Measurements from ENCODE around the gene SRMS.

The SRMS gene

DNA sequence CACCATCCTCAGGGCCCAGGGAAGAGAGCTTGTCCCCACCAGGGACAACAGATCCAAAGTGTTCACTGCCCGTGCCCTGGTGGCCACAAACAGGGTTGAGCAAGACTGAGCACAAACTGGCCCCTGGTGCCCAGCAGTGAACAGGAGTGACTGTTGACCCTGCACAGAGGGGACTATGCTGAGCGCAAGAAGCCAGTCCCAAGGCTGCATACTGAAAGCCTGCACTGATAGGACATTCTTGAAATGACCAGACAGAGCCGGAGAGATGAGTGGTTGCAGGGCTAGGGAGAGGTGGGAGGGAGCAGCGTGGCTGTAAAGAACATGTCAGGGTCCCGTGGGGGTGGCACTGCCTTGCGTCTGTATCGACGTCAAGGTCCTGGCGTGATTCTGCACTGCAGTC is 3.5 kb upstream of the SRMS start:
- DNase-seq, result no peak

DNA sequence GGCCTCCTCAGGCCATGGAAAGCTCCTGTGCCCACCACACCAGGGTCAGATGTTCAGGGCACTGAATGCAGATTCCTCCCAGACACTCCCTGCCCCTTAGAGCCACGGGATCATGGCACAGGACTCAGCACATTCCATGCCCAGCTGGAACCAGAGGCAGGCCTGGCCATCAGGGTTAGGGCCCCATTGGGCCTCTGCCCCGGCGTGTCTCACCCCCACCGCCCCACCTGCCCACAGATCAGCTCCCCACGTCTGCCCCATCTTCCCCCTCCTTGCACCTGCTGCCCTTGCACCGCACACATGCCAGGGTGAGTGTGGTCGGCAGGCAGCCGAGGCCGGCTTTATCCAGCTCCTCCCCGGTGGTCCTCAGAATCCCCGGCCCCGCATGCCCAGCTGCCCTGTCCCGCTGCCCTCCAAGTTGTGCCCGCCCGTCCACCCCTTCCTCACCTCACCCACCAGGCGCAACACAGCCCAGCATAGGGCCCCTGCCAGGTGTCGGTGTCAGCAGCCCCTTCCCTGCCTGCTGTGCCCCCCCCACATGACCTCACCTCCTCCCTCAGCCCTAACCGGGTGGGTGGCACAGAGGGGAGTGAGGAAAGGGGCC is 2.2 kb upstream of the SRMS start:
- no peak for DNase-seq

DNA sequence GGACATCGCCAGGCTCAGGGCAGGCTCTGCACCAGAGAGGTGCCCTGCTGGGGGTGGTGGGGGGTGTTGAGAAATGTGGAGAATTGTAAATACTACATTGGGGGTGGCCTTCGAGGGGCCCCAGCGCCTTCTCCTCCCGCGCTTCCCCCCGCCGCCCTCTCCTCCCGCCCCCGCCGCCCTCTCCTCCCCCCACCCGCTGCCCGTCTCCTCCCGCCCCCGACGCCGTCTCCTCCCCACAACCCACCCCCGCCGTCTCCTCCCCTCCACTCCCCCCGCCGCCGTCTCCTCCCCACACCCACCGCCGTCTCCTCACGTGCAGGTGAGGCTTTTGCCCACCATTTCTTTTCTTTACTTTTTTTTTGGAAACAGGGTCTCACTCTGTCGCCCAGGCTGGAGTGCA is 1.5 kb upstream of the SRMS start:
- DNase-seq, result no peak

DNA sequence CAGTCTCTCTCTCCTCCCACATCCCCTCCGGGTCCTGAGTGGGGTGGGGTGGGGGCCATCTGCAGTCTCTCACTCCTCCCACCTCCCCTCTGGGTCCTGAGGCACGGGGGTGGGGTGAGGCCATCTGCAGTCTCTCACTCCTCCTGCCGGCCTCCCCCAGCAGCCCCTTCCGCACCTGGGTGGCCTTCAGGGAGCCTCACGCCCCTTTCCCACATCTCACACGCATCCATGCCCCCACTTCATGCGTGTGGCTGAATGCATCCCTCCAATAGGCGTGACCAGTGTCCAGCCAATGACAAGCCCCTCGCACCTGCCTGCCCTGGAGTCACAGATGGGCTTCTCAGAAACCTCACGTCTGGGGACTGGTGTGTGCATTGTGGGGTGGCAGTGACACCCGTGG is 993 bp upstream of the SRMS start:
- no peak for DNase-seq

DNA sequence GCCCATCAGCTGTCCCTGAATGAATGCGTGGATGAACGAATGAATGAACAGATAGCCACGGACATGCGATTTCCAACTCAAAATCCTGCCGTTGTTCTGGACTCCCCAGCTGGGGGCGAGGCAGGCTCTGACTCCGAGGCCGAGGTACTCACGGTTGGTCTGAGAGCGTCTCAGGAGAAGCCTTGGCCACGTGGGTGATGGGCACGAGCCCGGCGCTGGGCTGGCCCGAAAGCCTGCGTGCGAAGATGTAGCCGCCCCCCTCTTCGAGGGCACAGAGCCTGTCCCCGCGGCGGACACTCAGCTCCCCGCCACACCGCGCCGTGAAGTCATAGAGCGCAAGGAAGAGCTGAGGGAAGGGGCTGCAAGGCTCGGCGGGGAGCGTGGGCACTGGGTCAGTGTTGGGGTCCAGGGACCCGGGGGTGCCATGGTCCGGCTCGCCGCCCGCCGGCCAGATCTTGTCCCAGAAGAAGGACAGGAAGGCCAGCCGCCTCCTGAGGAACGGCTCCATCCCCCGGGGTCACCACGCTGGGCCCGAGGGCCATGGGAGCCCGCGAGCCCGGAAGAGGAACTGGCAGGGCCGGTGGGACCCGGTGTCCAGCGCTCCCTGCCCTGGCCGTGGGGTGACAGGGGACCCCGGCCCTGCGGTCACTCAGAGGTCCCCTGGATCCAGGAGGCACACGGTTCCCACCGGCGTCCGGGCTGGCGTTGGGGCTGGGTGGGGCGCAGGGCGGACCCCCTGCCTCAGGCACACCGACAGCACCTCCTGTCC is 409 bp downstream of the SRMS start:
- no peak for DNase-seq

DNA sequence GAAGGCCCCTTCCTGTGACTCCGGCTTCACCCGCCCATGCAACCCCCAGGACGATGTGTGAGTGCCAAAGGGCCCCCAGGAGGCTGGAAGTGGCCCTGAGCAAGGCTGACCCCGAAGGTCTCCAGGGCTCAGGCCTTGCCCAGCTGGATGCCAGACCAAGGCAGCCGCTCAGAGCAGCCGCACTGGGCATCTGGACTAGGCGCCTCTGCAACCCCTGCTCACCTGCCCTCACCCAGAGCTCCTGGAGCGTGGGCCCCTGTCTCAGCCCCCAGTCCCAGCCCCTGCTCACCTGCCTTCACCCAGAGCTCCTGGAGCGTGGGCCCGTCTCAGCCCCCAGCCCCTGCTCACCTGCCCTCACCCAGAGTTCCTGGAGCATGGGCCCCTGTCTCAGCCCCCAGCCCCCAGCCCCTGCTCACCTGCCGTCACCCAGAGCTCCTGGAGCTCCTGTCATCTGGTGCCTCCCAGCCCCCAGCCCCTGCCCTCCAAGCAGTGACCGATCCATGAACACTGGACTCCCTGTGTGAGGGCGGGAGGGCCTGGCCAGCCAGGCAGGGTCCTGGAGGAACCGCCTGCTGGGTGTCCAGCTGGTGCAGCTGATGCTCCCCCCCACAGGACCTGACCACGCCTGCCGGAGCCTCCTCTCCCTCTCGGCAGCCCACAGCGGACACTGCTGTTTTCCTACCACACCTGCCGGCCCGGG is 1.1 kb downstream of the SRMS start:
- no peak for DNase-seq

DNA sequence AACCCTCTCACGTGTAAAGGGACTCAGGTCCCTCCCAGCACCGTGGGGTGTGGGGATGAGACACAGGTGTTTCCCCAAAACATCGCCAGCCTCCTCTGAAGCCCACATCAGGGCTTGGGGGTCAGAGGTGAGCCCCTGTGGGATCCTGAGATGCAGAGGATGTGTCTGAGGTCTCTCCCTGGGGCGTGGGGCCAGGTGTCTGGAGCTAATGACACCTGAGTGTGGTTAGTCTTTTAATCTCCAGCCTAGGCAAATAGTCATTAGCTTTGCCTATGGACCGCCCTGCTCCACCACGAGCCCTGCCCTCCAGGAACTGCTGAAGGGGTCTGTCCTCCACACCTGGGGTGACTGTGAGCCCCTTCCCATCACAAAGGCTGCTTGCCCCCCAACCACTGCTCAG is 1.7 kb downstream of the SRMS start:
- DNase-seq, result no peak

DNA sequence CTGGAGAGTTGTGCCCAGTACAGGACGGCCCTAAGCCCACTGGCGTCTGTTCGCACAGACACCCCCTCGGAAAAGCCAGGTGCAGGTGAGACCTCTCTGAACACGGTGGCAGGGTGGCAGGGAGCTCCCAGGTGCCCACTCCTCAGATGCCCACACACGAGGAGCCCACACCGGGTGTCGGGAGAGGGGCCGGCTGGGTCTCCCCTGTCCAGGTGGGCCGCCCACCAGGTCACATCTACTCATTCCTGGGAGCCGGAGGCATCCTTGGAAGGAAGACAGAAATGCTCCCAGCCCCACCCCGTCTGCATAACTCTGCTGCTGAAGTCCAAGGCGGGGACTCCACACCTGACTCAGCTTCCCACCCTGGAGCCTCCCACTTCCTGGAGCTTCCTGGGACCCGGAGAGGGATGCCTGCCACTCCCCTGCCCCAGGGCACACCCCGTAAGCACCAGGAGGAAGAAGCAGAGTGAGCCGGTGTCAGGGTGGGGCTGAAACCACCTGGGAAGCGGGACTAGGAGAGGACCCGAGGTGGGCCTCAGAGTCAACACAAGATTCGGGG is 2.5 kb downstream of the SRMS start:
- no peak for DNase-seq

DNA sequence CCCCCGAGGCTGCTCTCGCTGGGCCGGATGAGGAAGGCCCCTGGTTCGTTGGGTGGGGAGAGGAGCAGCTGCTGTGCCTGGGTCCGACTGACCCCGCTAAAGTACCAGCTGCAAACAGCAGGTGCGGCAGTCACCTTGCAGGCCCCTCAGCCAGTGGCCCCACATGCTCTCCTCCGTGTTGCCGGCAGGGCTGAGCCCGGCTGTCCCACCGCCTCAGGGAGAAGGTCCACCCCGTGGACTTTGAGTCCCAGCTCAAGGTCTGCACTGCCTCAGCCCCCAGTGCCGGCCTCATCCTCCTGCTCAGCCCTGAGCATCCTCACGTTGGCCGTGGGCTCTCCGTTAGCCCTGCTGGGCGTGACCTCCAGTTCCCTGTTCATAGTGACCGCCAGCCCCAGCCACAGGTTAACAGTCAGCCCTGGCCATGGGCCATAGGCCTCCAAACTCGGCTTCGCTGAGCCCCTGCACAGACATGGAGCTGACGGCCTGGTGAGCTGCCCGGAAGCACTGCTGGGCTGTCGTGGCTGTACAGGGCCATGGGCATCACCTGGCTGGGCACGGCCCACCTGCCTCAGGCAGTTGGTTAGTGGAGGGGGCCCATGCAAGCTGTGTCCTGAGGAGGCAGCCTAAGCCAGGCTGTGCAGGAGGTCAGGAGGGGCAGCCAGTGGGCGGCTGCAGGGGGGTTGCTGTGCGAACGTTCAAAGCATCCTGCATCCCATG is 3.1 kb downstream of the SRMS start:
- no peak for DNase-seq

DNA sequence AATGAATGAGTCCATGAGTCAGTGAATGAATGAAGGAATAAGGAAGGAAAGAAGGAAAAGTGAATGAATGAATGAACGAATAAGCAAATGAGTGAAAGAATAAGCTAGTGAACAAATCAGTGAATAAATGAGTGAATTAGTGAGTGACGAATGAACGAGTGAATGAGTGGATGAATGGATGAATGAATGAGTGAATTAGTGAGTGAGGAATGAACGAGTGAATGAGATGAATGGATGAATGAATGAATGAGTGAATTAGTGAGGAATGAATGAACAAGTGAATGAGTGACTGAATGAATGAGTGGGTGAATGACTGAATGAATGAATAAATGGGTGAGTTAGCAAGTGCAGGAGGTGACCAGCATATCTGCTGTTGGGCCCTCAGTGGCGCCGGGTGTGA is 3.8 kb downstream of the SRMS start:
- no peak for DNase-seq

DNA sequence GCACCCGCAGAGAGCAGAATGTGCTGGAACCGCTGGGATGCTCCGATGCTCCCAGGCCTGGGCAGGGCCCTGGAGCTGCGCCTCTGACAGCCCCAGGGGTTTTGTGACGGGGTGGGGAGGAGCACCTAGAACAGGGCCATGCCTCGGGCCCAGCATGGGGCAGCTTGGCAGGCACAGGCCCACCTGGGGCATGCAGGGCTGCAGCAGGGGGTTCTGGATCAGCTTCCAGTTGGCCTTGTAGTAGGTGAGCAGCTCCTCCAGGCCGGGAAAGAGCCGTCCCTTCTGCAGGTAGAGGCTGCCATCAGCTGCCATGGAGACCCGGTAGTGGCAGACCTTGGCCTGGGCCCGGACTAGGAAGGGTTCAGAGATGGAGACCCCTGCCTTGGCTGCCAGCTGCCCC is 4.4 kb downstream of the SRMS start:
- DNase-seq, result no peak

DNA sequence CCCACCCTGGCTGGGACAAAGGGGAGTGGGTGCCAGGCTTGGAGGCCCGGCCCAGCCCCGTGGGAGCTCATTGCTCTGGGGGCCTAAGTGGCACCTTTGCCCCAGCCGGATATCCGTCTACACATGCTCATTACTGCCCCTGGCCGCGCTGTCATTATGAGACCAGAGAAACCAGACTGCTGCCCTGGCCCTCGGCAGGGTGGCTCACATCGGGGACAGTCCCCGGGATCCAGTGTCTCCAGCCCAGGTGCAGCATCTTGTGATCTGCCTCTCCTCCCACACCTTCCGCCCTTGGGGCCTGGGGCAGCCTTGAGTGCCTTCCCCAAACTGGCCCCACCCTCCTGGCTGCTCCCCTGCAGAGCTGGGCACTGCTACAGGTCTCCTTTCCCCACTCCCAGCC is 4.9 kb downstream of the SRMS start:
- DNase-seq, result no peak

DNA sequence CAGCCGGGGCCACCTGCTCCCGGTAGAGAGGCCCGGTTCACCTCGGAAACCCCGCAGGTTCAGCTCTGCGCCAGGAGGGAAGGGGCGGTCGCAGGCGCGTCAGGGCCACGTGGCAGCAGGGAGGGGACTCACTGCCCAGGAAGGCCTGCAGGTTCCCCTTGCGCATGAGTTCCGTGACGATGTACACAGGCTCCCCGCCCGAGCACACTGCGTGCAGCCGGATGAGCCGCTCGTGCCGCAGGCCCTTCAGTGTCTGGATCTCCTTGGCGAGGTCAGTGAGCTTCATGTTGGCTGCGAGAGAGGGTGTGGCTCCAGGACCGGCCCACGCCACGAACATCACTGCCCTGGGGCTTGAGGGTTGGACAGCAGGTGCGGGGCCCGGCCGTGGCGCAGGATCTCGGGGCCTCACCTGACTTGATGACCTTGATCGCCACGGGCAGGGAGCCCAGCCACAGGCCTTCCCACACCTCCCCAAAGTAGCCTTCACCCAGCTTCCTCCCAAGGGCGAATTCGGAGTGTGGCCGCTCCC is 5.5 kb downstream of the SRMS start:
- no peak for DNase-seq

DNA sequence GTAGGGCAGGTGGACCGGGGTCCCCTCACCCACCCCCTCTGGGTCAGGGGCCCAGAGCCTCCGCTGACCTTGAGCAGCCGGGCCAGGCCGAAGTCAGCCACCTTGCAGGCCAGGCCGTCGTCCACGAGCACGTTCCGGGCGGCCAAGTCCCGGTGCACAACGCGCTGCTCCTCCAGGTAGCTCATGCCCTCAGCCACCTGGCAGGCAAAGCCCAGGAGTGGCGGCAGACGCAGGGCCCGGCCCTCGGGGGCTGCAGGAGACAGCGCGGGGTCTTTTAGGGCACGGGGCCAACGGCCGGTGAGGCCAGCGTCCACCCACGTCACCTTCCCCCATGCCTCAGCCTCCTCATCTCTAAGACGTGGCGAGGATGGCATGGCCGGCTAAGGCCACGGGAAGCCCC is 6.2 kb downstream of the SRMS start:
- DNase-seq, result no peak

DNA sequence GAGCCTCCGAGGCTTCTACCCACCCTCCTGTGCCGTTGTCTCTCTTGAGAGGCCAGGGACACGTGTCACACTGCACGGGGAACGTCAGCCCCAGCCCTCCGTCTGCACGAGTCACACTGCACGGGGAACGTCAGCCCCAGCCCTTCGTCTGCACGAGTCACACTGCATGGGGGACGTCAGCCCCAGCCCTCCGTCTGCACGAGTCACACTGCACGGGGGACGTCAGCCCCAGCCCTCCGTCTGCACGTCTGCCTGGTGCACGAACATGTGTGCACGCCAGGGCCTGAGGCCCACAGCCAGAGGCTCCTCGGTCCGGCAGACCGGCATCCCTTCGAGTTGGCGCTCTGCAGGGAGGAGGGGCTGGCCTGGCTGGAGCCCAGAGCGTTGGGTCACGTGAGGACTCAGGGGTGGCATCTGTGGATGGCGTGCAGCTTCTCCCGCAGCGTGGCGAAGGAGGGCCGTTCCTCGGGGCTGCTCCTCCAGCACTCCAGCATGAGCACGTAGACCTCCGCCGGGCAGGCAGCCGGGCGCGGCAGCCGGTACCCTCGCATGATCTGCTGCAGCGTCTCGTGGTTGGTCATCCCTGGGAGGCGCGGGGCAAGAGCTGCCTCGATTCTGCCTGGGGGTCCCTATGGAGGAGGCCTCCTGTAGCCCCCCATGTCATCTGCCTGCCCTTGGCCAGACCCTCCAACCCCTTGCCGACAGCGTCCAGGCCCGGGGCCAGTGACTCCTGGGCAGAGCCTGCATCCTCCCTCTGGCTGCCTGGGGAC is 6.9 kb downstream of the SRMS start:
- no peak for DNase-seq

DNA sequence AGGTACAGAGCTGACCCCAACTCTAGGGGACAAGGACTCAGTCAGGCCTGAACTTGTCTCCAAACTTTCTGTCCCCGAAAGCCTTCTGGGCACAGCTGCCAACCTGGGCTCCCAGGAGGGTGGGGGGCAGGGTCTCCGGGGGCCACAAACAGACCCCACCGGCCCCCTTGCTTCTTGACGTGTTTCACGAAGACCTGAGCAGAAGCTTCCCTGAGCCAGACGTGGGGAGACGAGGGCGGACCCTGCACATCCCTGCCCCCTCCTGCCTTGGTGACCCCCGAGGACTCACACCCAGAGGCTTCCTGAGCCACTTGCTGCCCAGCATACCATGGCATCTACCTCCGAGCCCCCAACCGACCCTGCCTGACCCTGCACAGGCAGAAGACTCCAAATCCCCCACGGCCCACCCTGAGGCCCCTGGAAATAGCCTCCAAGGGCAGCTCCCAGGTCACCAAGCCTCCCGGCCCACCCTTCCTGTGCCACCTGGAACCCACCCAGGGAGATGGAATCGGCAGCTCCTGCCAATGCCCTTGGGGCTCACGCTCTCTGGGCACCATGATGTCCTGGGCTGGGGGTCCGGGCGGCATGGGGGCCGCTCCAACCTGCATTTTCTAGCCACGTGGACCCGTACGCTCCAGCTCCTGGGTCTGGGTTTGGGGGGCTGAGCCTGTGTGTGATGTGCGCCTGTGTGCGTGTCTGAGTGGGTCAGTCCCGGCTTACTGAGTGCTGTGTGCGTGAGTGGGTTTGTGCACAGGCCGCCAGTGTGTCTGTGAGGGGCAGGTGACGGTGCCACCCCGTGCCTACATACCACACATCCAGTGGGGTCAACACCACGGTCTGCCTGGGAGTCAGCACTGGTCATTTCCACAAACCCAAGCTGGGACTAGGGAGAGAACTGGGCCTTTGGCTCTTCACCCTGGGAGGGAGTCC is 7.8 kb downstream of the SRMS start:
- no peak for DNase-seq

DNA sequence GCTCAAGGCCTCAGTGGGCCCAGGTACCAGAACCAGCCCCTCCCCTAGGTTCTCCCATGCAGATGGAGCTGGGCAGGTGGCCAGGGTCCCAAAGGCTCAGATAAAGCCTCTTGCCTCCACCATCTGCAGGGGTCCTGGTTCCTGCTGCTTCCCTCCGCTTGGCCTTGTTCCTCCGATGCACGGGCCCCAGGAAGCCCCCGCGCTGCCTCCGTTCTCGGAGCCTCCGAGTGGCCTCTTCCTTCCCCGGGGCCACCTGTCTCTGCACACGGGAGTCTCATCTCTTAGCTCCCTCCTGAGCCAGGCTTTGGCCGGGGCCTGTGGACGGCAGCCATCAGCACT is 8.5 kb downstream of the SRMS start:
- DNase-seq, result no peak

DNA sequence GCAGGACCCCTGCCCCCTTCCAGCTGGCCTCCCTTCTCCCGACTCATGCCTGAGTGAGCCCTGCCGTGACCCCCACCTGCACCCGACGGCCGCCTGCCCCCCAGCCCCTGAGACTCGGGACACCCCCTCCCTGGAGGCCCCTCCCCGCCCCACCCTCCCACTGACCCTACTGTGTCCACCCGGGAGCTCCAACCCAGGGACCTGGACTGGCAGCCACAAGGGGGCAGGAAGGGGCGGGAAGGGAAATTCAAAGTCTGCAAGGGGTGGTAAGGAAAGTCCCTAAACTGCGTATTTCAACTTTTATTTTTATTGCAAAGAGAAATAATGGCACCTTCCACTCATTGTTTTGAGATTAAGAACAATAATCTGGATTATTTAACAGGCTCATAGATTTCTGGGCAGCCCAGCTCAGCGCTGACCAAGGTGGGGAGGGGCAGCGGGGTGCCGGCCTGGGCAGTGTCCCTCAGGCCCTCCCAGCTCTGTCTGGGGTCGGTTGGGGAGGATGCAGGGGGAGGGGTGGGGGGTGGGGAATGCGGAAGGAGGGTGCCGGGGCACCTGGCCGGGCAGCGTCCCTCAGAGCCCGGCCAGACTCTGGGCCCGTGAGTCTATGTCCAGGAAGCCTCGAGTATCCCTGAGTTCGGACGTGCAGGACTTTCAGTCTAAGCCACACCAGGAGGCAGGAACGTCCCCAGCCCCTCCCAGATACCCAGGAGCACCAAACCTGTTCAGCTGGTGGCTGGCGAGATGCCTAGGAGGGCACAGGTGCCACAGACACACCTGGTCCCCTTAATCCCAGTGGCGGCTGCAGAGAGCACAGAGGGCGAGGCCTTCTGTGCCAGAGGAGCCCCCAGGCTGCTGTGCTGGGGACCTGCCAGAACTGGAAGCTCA is 9.1 kb downstream of the SRMS start:
- no peak for DNase-seq

DNA sequence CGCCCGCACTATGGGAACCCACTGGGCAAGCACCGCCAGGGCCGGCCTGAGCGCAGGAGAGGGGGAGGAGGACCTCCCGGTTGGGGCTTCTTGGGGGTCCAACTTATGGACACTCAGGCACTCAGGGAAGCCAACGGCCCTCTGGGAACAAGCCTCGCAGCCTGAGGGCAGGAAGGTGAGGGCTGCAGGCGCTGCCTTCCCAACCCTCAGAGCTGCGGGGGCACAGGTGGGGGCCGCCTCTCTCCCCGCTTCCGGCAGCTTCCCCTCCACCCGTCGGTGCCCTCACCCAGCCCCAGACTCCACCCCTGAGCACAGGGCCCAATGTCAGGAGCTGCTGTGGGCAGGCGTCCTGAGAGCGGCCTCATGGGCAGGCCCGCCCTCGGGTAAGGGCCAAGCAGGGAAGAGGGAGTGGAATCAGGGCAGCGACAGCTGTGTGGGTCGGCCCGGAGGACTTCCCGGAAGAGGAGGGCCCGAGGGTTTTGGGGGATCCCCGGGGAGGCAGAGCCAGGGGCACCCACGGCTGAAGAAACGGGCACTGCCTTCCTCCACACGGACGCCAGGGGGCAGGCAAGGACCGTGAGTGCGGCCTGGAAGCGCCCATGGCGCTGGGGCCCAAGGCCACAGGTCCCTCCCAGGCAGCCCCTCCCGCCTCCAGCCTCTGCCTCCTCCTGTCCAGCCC is 9.9 kb downstream of the SRMS start:
- peak; percentile 74 for DNase-seq
